Neural cell (in vitro differentiated cells): ENCODE results near the gene NXF2B. TPM values are rescaled to one million over a fixed set of nuclear protein-coding genes. Genes with fewer than 3 reads are reported as not detected.

ENCODE experiments used
- polyA plus RNA-seq: library from polyadenylated mRNA; depleted of rRNA; stranded (reverse); fragments of >200 nt; gene quantifications from 2 replicates; pipeline ENCODE4 v1.2.3, GENCODE V29; 2014

The NXF2B gene
- polyA plus RNA-seq, 1 donor from 2014 or later = not detected

Other genes starting within 250 kb of the NXF2B start
- 0.20 TPM in 1 of 2 replicates, not detected in the other for gene TCP11X1, start 224.7 kb downstream of the NXF2B start, polyA plus RNA-seq
- not detected in 2 replicates for gene NXF2, start 192.8 kb downstream of the NXF2B start, polyA plus RNA-seq
- 0.12 TPM in 1 of 2 replicates, not detected in the other for gene TCP11X2, start 31.8 kb upstream of the NXF2B start, polyA plus RNA-seq
- 1,130 and 1,269 TPM in 2 replicates for gene TMSB15A, start 76.7 kb upstream of the NXF2B start, polyA plus RNA-seq
- gene ARMCX5, start 159.5 kb upstream of the NXF2B start, polyA plus RNA-seq = 40.9 and 56.1 TPM in 2 replicates
- 34.3 and 39.5 TPM in 2 replicates for gene GPRASP1, start 211.5 kb upstream of the NXF2B start, polyA plus RNA-seq